Measurements from ENCODE around the gene TRAPPC13.
"Not testable (repeated sequence)": the region's sequence is repeated elsewhere in the genome, so short reads cannot be mapped to it uniquely, and the experiment has no call there.

TRAPPC13 gene, protein sequence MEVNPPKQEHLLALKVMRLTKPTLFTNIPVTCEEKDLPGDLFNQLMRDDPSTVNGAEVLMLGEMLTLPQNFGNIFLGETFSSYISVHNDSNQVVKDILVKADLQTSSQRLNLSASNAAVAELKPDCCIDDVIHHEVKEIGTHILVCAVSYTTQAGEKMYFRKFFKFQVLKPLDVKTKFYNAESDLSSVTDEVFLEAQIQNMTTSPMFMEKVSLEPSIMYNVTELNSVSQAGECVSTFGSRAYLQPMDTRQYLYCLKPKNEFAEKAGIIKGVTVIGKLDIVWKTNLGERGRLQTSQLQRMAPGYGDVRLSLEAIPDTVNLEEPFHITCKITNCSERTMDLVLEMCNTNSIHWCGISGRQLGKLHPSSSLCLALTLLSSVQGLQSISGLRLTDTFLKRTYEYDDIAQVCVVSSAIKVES

DNA sequence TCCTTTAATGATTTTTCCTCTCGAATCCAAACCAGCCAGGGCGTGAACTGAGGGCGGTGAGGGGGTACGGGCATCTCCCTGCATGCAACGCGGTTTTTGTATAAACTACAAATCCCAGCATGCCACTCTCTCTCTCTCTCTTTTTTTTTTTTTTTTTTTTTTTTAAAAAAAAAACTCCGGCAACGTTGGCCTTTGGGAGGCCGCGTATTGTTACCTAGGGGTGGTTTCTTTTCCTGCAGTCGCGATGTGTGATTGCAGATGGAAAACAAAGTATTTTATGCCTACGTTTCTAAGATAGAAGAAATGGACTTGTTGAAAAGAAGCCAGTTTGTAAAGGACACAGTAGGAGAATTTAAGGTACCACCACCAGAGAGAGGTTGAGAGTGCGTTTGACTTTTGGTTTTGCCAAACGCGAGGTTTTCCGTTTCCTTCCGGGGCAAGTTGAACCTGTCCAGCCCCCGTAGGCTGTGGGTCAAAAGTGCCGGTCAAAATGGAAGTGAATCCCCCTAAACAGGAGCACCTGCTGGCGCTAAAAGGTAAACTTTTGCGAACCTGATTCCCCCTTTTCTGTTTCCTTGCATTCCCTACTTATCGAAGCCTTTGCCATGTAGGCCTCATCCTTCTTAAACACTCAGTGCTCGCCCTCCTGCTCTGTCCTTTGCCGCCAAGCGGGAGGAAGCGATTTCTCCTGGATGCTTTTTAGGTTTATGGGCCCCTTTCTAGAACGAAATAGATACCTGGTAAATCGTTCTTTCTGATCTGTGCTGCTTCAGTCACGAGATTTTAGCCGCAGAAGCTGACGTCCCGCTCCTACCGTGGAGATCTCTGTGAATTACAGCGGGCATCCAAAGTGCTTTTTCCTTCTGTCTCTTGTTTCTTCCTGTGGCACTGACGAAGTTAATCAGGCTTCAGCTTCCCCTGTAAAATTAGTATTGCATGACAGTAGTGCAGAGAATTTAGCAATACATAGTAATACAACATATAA is at the start of gene TRAPPC13, which contains the start of gene SHLD3:
Gene TRAPPC13 (plus strand): TSS at position 457 of the 985 bp plus-strand sequence. CDS start 34 bp downstream, at position 491.
Gene SHLD3 (plus strand): TSS at position 457 of the 985 bp plus-strand sequence. CDS start 4,561 bp downstream, outside the sequence.
- ATAC-seq, result peak; percentile 79 to 82

DNA sequence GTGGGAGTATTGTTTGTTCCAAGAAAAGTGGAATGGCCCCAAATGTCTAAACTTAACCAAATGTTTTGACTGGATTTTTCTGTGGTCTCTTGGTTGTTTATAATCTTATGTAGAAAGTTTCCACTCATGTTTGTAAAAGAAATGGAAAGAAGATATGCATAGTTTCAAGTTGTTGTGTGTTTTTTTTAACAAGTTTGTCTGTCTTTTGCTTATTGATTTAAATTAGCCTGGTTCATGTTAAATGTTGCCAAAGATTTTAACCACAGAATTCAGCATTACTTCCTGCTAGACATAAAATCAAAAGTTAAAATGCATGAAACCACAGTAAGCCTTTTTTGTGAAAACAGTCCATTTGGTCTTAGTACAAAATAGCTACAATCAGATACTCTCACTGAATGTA is 47.7 kb upstream of the TRAPPC13 start:
- ATAC-seq, result no peak

DNA sequence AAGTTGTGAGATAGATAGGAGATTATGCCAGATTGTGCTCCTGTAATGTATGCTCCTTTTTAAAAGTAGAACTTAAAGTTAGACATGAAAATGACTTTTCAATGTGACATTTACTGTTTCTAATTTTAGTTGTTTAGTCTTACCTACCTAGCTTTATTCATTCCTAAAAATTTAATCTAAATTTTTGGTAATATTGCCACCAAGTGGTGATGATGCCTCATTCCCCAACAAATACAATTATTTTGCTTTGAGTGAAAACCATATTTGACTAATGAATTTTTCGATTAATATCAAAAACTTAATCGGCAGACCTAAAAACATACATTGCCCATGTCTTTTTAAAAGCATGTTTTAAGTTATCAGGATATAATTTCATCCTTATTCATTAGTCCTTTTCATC is 36.1 kb upstream of the TRAPPC13 start:
- no peak for ATAC-seq

DNA sequence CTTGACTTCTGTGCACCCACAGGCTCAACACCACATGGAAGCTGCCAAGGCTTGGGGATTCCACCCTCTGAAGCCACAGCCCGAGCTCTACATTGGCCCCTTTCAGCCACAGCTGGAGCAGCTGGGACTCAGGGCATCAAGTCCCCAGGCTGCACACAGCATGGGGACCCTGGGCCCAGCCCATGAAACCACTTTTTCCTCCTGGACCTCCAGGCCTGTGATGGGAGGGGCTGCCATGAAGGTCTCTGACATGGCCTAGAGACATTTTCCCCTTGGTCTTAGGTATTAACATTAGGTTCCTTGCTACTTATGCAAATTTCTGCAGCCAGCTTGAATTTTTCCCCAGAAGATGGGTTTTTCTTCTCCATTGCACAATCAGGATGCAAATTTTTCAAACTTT is 23.1 kb upstream of the TRAPPC13 start:
- ATAC-seq, result not testable (repeated sequence)

DNA sequence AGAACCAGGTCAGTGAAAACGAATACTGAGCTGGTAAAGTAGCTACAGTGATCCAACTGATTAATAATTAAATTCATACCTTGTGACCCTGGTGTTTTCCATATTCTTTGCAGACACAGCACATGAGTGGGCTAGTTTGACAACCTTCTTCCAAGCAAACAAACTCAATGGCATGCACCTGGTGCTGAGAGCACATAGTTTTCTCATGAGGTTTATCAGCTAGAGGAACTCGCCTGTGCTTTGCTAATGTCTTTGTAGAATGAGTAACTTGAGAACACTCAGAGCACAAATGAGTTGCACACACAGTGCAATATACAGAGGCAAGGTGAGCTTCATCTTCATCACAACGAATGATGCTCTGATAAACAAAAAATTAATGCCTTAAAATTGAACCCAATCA is 13.3 kb upstream of the TRAPPC13 start:
- no peak for ATAC-seq

DNA sequence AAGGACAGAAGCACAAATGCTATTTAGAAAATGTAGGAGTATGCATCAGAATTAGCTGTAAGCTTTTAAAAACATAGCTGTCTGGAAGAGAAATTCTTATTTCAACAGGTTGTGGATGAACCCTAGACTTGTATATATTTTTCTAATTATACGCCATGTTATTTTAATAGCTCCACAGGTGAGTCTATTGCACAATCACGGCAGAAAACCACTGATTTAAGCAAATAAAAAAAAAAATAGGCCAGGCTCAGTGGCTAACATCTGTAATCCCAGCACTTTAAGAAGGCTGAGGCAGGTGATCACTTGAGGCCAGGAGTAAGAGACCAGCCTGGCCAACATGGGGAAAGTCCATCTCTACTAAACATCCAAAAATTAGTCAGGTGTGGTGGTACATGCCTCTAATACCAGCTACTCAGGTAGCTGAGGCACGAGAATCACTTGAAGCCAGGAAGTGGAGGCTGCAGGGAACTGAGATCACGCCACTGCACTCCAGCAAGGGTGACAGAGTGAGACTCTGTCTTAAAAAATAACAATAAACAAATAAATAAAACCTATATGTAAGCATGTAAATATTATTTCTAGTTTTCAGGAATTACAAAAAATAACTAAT is 12.4 kb upstream of the TRAPPC13 start:
- no peak for ATAC-seq

DNA sequence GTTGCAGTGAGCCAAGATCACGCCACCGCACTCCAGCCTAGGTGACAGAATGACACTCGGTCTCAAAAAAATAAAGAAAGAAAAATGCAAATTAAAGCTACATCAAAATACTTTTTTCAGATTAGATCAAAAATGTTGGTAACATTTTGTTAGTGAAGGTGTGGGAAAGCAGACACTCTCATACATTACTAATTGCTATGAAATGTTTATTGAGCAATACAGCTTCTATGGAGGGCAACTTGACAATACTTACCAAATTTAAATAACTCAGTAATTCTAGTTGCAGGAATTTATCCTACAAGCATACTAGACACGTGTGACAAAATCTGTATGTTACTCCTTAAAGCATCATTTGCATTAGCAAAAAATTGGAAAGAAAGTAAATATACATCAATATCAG is 4.8 kb upstream of the TRAPPC13 start:
- ATAC-seq, result no peak

DNA sequence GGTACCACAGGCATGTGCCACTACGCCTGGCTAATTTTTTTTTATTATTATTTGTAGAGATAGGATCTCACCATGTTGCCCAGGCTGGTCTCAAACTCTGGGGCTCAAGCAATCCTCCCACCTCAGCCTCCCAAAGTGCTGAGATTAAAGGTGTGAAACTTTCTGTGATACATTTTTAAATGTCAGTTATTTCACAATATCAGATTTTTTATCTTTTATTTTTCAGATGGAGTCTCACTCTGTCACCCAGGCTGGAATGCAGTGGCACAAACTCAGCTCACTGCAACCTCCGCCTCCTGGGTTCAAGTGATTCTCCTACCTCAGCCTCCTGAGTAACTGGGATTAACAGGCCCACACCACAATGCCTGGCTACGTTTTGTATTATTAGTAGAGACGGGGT is 2.9 kb upstream of the TRAPPC13 start:
- not testable (repeated sequence) for ATAC-seq

DNA sequence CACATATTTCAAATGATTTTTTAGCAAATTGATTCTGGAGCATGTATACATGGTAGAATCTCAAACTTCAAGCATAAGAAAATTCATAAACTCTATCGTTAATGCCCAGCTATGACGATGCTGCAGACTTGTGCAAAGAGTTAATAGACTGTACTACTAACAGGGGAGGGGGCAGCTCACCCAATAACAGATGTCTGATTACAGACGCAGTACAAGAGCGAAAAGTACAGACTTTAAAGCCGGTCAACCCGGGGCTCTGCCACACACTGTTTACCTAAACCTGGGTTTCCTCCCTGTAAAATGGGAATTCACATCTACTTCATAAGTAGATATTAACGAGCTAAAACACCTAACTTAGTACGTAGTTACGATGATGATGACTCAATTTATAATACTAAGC is 1.3 kb upstream of the TRAPPC13 start:
- no peak for ATAC-seq

DNA sequence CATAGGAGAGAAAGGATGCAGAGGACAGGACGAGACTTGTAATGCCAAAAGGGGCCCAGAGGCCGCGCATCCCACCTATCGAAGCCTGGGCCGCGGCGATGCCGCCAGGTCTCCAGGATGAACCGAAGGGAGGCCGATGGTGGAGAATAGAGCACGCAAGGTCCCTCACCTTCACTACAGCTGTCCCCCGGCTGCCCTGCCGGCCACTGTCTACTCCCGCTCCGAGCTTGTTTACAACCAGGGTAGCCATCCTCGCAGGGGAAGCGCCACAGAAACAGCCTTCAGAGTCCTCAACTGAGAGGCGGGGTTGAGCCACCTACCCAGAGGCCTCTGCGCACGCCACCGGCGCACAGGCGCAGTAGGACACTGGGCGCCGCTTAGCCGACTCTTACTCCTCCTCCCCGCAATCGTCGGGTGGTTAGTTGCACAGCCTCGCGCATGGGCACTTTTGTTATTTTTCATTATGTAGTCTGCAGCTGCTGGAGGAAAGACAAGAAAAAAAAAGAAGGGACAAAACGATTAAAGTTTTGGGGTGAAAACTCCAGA is 729 bp upstream of the TRAPPC13 start, which contains the start of gene TRIM23:
Gene TRIM23 (minus strand): TSS at position 309 of the 546 bp plus-strand sequence. CDS start 59 bp downstream, at position 250.
- peak; percentile 96 to 98 for ATAC-seq

DNA sequence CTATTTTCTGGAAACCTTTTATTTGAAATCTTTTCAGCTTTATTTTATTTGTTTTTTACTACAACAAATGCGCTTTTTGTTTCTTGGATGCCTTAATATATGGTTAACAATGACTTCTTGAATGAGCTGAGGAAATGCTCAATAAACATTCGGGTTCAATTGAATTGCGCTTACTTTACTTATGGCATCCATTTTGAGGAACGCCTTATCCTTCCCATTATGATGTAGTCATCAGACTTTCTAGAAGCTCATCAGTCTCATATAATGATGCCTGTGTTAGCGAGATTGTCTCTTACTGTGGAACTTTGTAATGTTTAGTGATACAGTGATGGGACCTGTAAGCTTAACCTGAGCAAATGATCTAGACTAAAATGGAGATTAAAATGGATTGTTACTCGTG is 916 bp downstream of the TRAPPC13 start:
- no peak for ATAC-seq

DNA sequence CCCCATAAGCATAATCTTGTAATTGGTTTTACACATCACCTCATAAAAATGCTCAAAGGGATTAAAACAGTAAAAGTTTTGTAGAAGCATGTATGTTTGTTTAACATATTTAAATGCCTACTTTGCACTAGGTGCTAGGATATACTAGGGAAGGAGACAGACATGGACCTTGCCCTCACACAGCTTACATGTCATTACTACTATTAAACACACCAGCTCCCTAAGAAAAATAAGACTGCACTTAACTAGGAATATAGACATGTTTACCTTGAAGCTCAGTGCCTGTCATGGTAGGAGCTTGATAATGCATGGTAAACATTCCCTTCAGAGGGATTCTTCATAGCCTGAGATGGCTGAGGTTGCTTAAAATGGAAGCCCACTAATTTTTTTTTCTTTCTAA is 6.2 kb downstream of the TRAPPC13 start:
- ATAC-seq, result no peak

DNA sequence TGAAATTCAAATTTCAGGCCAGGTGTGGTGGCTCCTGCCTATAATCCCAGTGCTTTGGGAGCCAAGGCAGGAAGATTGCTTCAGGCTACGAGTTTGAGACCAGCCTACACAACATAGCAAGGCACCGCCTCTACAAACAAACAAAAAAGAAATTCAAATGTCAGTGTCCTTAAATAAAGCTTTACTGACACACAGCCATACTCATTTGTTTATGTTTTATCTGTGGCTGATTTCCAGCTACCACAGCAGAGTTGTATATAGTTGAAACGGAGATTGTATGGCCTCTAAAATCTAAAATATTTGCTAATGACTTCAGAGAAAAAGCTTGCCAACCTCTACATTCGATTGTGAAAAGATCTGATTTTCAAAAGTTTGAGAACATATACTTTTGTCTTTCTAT is 15.4 kb downstream of the TRAPPC13 start:
- ATAC-seq, result no peak

DNA sequence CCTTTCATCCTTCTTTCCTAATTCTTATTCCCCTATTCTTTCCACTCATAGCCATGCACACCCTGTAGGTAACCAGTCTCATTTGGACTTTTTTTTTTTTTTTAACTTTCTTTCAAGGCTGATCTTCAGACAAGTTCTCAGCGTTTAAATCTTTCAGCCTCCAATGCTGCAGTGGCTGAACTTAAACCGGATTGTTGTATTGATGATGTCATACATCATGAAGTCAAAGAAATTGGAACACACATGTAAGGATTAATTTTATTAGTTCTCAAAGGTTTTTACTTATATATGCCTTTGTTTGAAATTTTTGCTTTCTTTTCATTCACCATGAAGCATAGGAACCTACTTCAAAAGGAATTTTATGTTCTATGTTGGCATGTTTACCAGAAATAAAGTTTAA is 22.1 kb downstream of the TRAPPC13 start:
- ATAC-seq, result no peak

DNA sequence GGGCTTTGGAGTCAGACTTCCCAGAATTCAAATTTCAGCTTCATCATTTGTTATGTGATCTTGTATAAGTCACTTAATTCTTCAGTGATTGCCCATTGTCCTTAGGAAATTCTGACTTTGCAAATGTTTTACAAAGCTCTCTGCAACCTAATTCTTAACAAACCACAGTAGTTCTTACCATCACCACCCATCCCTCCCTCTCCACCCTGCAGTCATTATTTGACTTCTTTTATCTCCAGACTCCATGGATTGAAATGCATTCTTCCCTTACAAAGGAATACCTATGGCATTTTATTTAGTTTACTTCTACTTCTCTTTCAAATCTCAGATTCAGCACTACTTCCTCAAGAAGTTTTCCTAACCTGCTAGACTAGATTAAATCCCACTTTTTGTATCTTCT is 23.1 kb downstream of the TRAPPC13 start:
- ATAC-seq, result no peak

DNA sequence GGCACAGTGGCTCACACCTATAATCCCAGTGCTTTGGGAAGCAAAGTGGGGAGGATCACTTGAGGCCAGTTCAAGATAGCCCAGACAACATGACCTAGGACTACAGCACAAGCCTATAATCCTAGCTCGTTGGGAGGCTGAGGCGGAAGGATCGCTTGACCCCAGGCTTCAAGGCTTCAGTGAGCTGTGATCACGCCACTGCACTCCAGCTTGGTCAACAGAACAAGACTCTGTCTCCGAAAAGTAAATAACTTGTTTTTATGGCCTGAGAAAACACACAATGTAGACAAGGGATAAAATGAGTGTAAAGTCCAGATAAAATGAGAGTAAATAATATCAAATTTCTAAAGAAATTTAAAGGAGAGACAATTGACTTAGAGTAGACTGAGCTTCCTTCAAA is 26.3 kb downstream of the TRAPPC13 start:
- no peak for ATAC-seq

DNA sequence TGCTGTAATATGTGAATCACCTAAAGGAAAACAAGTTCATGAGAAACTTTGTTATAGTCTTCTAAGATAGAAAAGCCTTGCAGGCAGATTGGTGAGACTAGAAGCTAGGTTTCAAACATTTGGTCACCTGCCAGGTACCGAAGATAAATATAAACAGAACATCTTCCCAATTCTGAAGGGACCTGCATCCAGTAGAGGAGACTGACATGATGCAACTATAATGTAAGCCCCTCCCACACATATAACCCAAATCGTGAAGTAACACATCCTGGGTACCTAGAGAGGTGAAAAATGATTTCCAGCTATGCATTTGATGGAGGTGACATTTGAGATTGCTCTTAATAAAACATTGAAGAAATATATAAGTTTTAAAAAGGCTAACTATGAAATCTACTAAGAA is 29.9 kb downstream of the TRAPPC13 start:
- ATAC-seq, result no peak

DNA sequence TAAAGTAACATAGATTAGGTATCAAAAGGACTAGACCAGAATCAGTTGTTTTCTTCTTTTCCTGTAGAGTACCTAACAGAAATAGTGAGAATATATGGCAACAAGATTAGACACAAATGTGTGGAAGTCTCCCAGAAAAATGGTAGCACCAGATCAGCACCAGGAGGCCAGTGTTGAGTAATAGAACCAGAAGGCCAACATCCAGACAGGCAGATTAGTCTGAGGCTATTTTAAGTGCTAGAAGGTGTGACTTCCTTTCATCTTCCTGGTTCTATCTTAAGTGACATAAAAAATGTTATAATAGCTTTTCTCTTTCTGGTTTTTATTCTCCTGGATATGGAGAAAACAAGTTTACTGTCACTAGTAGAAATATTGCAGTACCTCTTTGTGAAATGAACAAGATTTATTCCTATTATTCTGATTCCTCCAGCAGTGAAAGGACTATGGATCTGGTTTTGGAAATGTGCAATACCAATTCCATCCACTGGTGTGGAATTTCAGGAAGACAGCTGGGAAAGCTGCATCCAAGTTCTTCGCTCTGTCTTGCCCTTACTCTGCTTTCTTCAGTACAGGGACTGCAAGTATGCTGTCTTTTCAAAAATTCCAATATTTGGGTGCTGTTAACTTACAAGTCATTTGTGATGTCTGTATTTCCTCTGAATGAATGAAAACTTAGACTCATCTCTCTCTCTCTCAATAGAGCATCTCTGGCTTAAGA is 39.1 kb downstream of the TRAPPC13 start:
- ATAC-seq, result no peak

DNA sequence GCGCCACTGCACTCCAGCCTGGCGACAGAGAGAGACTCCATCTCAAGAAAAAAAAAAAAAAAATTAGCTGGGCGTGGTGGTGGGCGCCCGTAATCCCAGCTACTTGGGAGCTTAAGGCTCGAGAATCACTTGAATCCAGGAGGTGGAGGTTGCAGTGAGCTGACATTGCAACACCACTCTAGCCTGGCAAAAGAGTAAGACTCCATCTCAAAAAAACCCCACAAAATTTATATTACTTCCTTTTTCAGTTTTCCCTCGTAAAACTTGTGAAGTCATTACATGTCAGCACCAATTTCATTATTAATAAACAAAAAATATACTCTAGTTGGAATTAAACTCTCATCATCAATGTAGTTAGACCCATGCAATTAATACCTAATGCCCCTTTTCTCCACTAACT is 43.9 kb downstream of the TRAPPC13 start:
- no peak for ATAC-seq

DNA sequence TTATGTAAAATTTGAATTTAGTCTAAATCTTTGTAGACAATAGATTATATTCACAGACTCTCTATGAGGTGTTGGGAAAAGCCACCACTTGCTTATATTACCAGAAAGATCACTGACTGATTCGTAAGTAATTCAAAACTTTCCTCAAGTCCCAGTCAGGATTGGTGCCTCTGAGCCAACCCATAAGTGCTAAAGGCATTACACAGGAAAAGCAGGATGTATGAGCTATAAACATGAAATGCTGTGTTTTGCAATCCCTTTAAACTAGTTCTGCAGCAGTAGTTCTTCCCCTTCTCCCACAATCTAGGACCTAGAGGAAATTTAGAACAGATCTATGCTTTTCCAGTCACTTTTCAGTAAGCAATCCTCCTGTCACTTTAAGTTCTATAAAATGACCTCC is 48.0 kb downstream of the TRAPPC13 start:
- no peak for ATAC-seq

DNA sequence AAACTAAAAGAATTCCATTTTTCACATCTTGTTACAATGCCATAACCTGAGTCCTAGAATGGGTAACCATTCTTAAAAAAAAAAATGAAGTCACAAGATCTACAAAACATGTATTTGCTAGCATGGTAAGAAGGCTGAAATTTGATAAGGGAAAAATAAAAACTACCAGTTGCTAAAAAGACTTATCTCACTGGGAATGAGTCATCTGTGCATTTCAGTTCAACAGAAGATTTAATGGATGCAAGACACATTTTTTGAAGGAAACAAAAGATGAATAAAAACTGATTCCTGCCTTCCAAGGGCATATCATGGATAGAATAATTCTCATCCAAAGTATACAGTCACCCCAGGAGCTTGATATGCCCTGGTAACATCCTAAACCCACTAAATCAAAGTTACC is 49.9 kb downstream of the TRAPPC13 start:
- ATAC-seq, result no peak

DNA sequence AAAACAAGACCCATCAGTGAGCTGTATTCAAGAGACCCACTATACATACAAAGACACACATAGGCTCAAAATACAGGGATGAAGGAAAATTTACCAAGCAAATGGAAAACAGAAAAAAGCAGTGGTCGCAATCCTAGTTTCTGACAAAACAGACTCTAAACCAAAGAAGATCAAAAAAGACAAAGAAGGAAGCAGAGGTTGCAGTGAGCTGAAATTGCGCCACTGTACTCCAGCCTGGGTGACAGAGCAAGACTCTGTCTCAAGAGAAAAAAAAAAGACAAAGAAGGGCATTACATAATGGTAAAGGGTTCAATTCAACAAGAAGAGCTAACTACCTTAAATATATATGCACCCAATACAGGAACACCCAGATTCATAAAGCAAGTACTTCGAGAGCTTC is 51.2 kb downstream of the TRAPPC13 start:
- not testable (repeated sequence) for ATAC-seq
